ENCODE data around the gene LPO.

LPO gene

GRCh38 chr17:58314706-58315015 is 76.3 kb downstream of the LPO start:
- Histone ChIP-seq H3K27me3 (ENCODE audit: control insufficient read depth, insufficient read depth, low read length) (no peaks in the 10 kb centered on the region), H3K4me1 (ENCODE audit: control insufficient read depth, insufficient read depth, low read length) (no peaks in the 10 kb centered on the region), H3K4me3 (ENCODE audit: low read length) (no peak overlapping the region), H3K9me3 (ENCODE audit: control insufficient read depth, low read length) (no peaks in the 10 kb centered on the region), H3K9ac (ENCODE audit: low read length) (no peak overlapping the region), H3K36me3 (ENCODE audit: control insufficient read depth, insufficient read depth, low read length) (no peaks in the 10 kb centered on the region)

GRCh38 chr17:58315281-58315711 is 76.9 kb downstream of the LPO start:
- Histone ChIP-seq H3K9ac (ENCODE audit: low read length) (no peak overlapping the region), H3K27me3 (ENCODE audit: control insufficient read depth, insufficient read depth, low read length) (no peaks in the 10 kb centered on the region), H3K36me3 (ENCODE audit: control insufficient read depth, insufficient read depth, low read length) (no peaks in the 10 kb centered on the region), H3K4me3 (ENCODE audit: low read length) (no peak overlapping the region), H3K9me3 (ENCODE audit: control insufficient read depth, low read length) (no peaks in the 10 kb centered on the region), H3K4me1 (ENCODE audit: control insufficient read depth, insufficient read depth, low read length) (no peaks in the 10 kb centered on the region)

- Histone ChIP-seq H3K9ac (ENCODE audit: low read length) (no peak overlapping the region), H3K27me3 (ENCODE audit: control insufficient read depth, insufficient read depth, low read length) (no peaks in the 10 kb centered on the region)
Observed at GRCh38 chr17:58315750-58316149, 77.4 kb downstream of the LPO start.

DNA sequence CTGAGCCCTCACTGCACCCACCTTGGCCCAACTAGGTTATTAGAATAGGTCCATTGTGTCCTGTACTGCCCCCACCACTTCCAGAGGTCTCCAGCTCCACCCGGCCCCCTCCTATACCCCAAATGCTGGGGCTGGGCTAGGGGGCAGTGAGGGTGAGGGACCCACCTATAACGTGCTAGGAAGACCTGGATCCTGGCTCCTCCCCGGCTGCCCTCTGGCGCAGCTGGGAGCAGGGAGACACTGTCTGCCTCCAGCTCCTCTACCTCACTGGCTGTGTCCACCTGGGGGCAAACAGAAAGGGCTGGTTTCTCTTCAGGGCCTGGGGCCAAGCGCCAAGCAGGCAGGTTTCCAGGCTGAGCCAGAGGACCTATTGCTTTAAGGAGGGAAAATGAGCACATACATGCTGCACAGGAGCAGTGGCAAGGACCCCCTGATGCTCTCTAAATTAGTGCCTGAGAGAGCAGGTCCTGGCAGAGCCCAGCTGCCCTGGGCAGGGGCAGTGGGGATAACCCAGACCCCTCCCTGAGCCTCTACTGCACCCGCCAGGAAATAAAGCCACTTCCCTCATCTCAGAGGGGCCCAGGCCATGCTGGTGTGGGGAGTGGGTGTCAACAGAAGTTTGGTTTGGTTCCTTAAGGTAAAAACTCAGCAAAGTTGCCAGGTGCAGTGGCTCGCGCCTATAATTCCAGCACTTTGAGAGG is 78.0 kb downstream of the LPO start:
- Histone ChIP-seq H3K9me3 (ENCODE audit: control insufficient read depth, low read length) (no peaks in the 10 kb centered on the region), H3K4me3 (ENCODE audit: low read length) (no peak overlapping the region), H3K4me1 (ENCODE audit: control insufficient read depth, insufficient read depth, low read length) (no peaks in the 10 kb centered on the region)

More at GRCh38 chr17:58315750-58316149, 77.4 kb downstream of the LPO start:
- no peak overlapping the region for H3K4me3 ChIP-seq (ENCODE audit: low read length)
- no peaks in the 10 kb centered on the region for H3K9me3 ChIP-seq (ENCODE audit: control insufficient read depth, low read length)
- H3K36me3 ChIP-seq (ENCODE audit: control insufficient read depth, insufficient read depth, low read length) = no peaks in the 10 kb centered on the region
- no peaks in the 10 kb centered on the region for H3K4me1 ChIP-seq (ENCODE audit: control insufficient read depth, insufficient read depth, low read length)

GRCh38 chr17:58317421-58318064 is 79.2 kb downstream of the LPO start:
- H3K36me3 ChIP-seq (ENCODE audit: control insufficient read depth, insufficient read depth, low read length) = no peaks in the 10 kb centered on the region
- H3K9me3 ChIP-seq (ENCODE audit: control insufficient read depth, low read length) = no peaks in the 10 kb centered on the region
- H3K27me3 ChIP-seq (ENCODE audit: control insufficient read depth, insufficient read depth, low read length) = no peaks in the 10 kb centered on the region
- H3K4me1 ChIP-seq (ENCODE audit: control insufficient read depth, insufficient read depth, low read length) = no peaks in the 10 kb centered on the region
- no peak overlapping the region for H3K9ac ChIP-seq (ENCODE audit: low read length)
- H3K4me3 ChIP-seq (ENCODE audit: low read length) = no peak overlapping the region

More for the DNA sequence above, 78.0 kb downstream of the LPO start:
- no peaks in the 10 kb centered on the region for H3K36me3 ChIP-seq (ENCODE audit: control insufficient read depth, insufficient read depth, low read length)
- no peaks in the 10 kb centered on the region for H3K27me3 ChIP-seq (ENCODE audit: control insufficient read depth, insufficient read depth, low read length)
- no peak overlapping the region for H3K9ac ChIP-seq (ENCODE audit: low read length)

DNA sequence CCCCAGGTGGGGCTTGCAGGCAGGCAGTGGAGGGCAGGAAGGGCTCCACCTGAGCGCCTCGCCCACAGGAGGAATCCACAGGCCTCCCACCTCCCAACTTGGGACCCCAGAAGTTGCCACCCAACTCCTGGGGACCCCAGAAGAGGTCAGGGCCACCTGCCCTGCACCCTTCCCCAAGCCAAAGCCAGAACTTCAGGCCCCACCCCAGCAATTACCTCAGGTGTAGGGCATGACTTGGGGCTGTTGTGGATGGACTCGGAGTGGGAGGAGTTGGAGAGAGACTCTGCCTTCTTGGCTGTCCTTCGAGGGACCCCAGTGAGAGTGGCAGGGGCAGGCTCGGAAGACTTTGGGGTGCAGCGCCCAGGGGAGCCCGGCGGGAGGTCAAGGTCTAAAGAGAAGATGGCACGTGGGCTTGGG is 79.7 kb downstream of the LPO start:
- Histone ChIP-seq H3K4me3 (ENCODE audit: low read length) (no peak overlapping the region), H3K9me3 (ENCODE audit: control insufficient read depth, low read length) (no peaks in the 10 kb centered on the region), H3K36me3 (ENCODE audit: control insufficient read depth, insufficient read depth, low read length) (no peaks in the 10 kb centered on the region)

More for the DNA sequence above, 79.7 kb downstream of the LPO start:
- Histone ChIP-seq H3K4me1 (ENCODE audit: control insufficient read depth, insufficient read depth, low read length) (no peaks in the 10 kb centered on the region), H3K27me3 (ENCODE audit: control insufficient read depth, insufficient read depth, low read length) (no peaks in the 10 kb centered on the region), H3K9ac (ENCODE audit: low read length) (no peak overlapping the region)

Data from mucosa of stomach (tissue), 1 donor.